ENCODE measurements around the gene CLCN7. TPM values are rescaled to one million over a fixed set of nuclear protein-coding genes. Genes with fewer than 3 reads are reported as not detected.

Gene CLCN7
- total and polyA plus RNA-seq, 9 of the 15 experiments (the other 6 are each of a cell fraction or from before 2014, with no cell fraction given) = 0.06 to 126 (median 18.7) TPM

GRCh38 chr16:1443980-1444729 lies 30.7 kb downstream of the CLCN7 start, which contains the start of gene CCDC154:
TSS of gene CCDC154 (minus strand) at chr16:1444556. CDS start at chr16:1444322, 234 bp downstream.
- H3K9ac ChIP-seq (ENCODE audit: insufficient read depth in 1 of 2, low read depth in 2 of 2, low read length in 2 of 2) = peak within 1 kb of the TSS in 1 of 2 experiments; percentile 76; a peak in 2 of 4 replicates
- no peak for DNase-seq (ENCODE audit: extremely low read depth in 1 of 4, low spot score in 3 of 4)
- H3K36me3 ChIP-seq (ENCODE audit: control insufficient read depth, insufficient read depth, low read length) = peaks cover 33% of the 10 kb centered on the region; the same call in 1 of the 3 replicates
- CTCF ChIA-PET (ENCODE audit: low intra/inter-chr PET ratio) = no interaction called here
- no peak; the same call in 1 of the 3 replicates for ATAC-seq
- H3K27me3 ChIP-seq (ENCODE audit: control insufficient read depth in 2 of 2, insufficient read depth in 2 of 2, low read length in 2 of 2) = no peaks in the 10 kb centered on the region
- no TSS peak for BruUV-seq (replicated peaks)
- no peak within 1 kb of the TSS for H3K27ac ChIP-seq (ENCODE audit: extremely low read depth, low read depth, low read length)
- peak; percentile 68 for TF ChIP-seq POLR2G (IDR thresholded peaks at IDR 0.05; ENCODE audit: low read depth, low read length)
- no peak for TF ChIP-seq NR2C2 (CRISPR knock-in tag; IDR thresholded peaks at IDR 0.05)
- TF ChIP-seq NR2C2 (tag; IDR thresholded peaks at IDR 0.05) = no peak
- peak; percentile 27 for TF ChIP-seq FIP1L1 (IDR thresholded peaks at IDR 0.05; ENCODE audit: low read depth, low read length, poor library complexity, severe bottlenecking)
- H3K9me3 ChIP-seq (replicated peaks; ENCODE audit: control insufficient read depth, insufficient read depth, low read depth, low read length) = no peaks in the 10 kb centered on the region
- no peaks in the 10 kb centered on the region for H3K79me2 ChIP-seq (ENCODE audit: control insufficient read depth, insufficient read depth, low read length)
- H4K20me1 ChIP-seq (replicated peaks; ENCODE audit: control insufficient read depth, insufficient read depth, low read length) = no peaks in the 10 kb centered on the region
- no peak for FAIRE-seq
- H2AFZ ChIP-seq (ENCODE audit: low read depth, low read length) = no peak within 1 kb of the TSS
- peaks cover 0 to 53% of the 10 kb centered on the region in 2 experiments; a peak in 2 of 5 replicates for H3K4me1 ChIP-seq (replicated peaks in 1 of 2; ENCODE audit: control insufficient read depth in 2 of 2, insufficient read depth in 2 of 2, low read length in 2 of 2)
- WGBS (ENCODE audit: insufficient coverage, low coverage, missing lambda C conversion rate) = 60% methylated on average over 15 of the region's 27 CpGs
- no peaks in the 10 kb centered on the region for H3K9me1 ChIP-seq (ENCODE audit: control insufficient read depth, insufficient read depth, low read length)
- intact Hi-C loops (cut with micrococcal nuclease) = no loop called here
- in situ Hi-C loops (cut with MboI) = no loop called here
- no peak within 1 kb of the TSS for H3K4me2 ChIP-seq (ENCODE audit: insufficient read depth, low read length)
- POLR2A ChIA-PET = interaction anchor here (1.1 to 2.2 kb wide), 5 partner anchors 10 to 65 kb away, joined by 3 to 9 read pairs (median 6); partner anchors contain the start of gene UQCC4
- no peak within 1 kb of the TSS for H3K4me3 ChIP-seq

All from K562 (cell line).